ENCODE results near the gene TNIK.

- TF ChIP-seq GABPA (IDR thresholded peaks at IDR 0.05 in 1 of 2, conservative IDR thresholded peaks at IDR 0.05 in 1 of 2), result no peak
- no peak for TF ChIP-seq RAD21 (IDR thresholded peaks at IDR 0.05)
- no peak for TF ChIP-seq CTCF (IDR thresholded peaks at IDR 0.05; ENCODE audit: low read depth, low read length, missing input control)
- TF ChIP-seq YY1 (IDR thresholded peaks at IDR 0.05), result no peak
- TF ChIP-seq TAF1 (conservative IDR thresholded peaks at IDR 0.05), result no peak
- TF ChIP-seq EGR1 (IDR thresholded peaks at IDR 0.05; ENCODE audit: low read depth in 2 of 2), result no peak
- TF ChIP-seq MAX (IDR thresholded peaks at IDR 0.05), result no peak
- no peak for TF ChIP-seq HNF4A (conservative IDR thresholded peaks at IDR 0.05)
Measured at GRCh38 chr3:171177056-171177455, 283.1 kb downstream of the TNIK start.
